CMK (cell line): ENCODE results near the gene SPATA1.
"Not testable (repeated sequence)": the region's sequence is repeated elsewhere in the genome, so short reads cannot be mapped to it uniquely, and the experiment has no call there.

Experiments
- DNase-seq: peaks from one replicate; pipeline ENCODE4 v3.0.0-alpha.2; 2010; ENCODE audit warnings: low read depth

Gene SPATA1

GRCh38 chr1:84594959-84595358 is 88.8 kb downstream of the SPATA1 start:
- not testable (repeated sequence) for DNase-seq

- DNase-seq, result no peak
These were observed 90.8 kb downstream of the SPATA1 start for GRCh38 chr1:84597011-84597410.

- no peak for DNase-seq
These were observed 92.2 kb downstream of the SPATA1 start for GRCh38 chr1:84598418-84598817.

GRCh38 chr1:84598846-84599741 is 92.9 kb downstream of the SPATA1 start:
- DNase-seq, result no peak

- no peak for DNase-seq
These were observed 94.6 kb downstream of the SPATA1 start for GRCh38 chr1:84600796-84601195.

GRCh38 chr1:84603223-84603622 is 97.0 kb downstream of the SPATA1 start:
- DNase-seq, result no peak

GRCh38 chr1:84603941-84604830 is 98.0 kb downstream of the SPATA1 start:
- DNase-seq, result no peak

- DNase-seq, result no peak
These were observed 99.0 kb downstream of the SPATA1 start for GRCh38 chr1:84605157-84605556.

- no peak for DNase-seq
These were observed 100.8 kb downstream of the SPATA1 start for GRCh38 chr1:84606977-84607376.

- no peak for DNase-seq
These were observed 104.9 kb downstream of the SPATA1 start for GRCh38 chr1:84611091-84611490.

GRCh38 chr1:84611796-84612195 is 105.6 kb downstream of the SPATA1 start:
- no peak for DNase-seq

GRCh38 chr1:84613026-84613425 is 106.8 kb downstream of the SPATA1 start:
- no peak for DNase-seq

- no peak for DNase-seq
These were observed 107.7 kb downstream of the SPATA1 start for GRCh38 chr1:84613887-84614286.

- DNase-seq, result no peak
These were observed 109.6 kb downstream of the SPATA1 start for GRCh38 chr1:84615790-84616189.
